ENCODE results near the gene ASMTL.

ASMTL gene

GRCh38 chrX:1422135-1422465, 30.6 kb downstream of the ASMTL start:
- no peak overlapping the region for H3K9ac ChIP-seq (ENCODE audit: low read depth, low read length)
- no peaks in the 10 kb centered on the region for H3K4me1 ChIP-seq (ENCODE audit: insufficient read depth, low read length)
- H3K27ac ChIP-seq (ENCODE audit: low read length), result no peak overlapping the region
- H3K36me3 ChIP-seq (ENCODE audit: insufficient read depth, low read depth, low read length), result peaks cover 78% of the 10 kb centered on the region
- H3K27me3 ChIP-seq (ENCODE audit: insufficient read depth, low read length), result no peaks in the 10 kb centered on the region
- H3K4me3 ChIP-seq (ENCODE audit: low read length), result no peak overlapping the region
- H3K9me3 ChIP-seq (ENCODE audit: insufficient read depth, low read depth, low read length), result peaks cover 10% of the 10 kb centered on the region

- Histone ChIP-seq H3K27me3 (ENCODE audit: insufficient read depth, low read length) (no peaks in the 10 kb centered on the region), H3K4me3 (ENCODE audit: low read length) (no peak overlapping the region), H3K27ac (ENCODE audit: low read length) (no peak overlapping the region), H3K4me1 (ENCODE audit: insufficient read depth, low read length) (no peaks in the 10 kb centered on the region), H3K9me3 (ENCODE audit: insufficient read depth, low read depth, low read length) (peaks cover 10% of the 10 kb centered on the region), H3K9ac (ENCODE audit: low read depth, low read length) (no peak overlapping the region), H3K36me3 (ENCODE audit: insufficient read depth, low read depth, low read length) (peaks cover 78% of the 10 kb centered on the region)
Observed at GRCh38 chrX:1421433-1422134, 31.1 kb downstream of the ASMTL start.

GRCh38 chrX:1420371-1420770, 32.3 kb downstream of the ASMTL start:
- Histone ChIP-seq H3K4me1 (ENCODE audit: insufficient read depth, low read length) (no peaks in the 10 kb centered on the region), H3K9ac (ENCODE audit: low read depth, low read length) (no peak overlapping the region), H3K36me3 (ENCODE audit: insufficient read depth, low read depth, low read length) (peaks cover 78% of the 10 kb centered on the region), H3K9me3 (ENCODE audit: insufficient read depth, low read depth, low read length) (peaks cover 10% of the 10 kb centered on the region), H3K27ac (ENCODE audit: low read length) (no peak overlapping the region), H3K4me3 (ENCODE audit: low read length) (no peak overlapping the region), H3K27me3 (ENCODE audit: insufficient read depth, low read length) (no peaks in the 10 kb centered on the region)

GRCh38 chrX:1419545-1420355, 33.0 kb downstream of the ASMTL start:
- no peak overlapping the region for H3K27ac ChIP-seq (ENCODE audit: low read length)
- no peaks in the 10 kb centered on the region for H3K27me3 ChIP-seq (ENCODE audit: insufficient read depth, low read length)
- H3K36me3 ChIP-seq (ENCODE audit: insufficient read depth, low read depth, low read length), result peaks cover 72% of the 10 kb centered on the region
- no peaks in the 10 kb centered on the region for H3K4me1 ChIP-seq (ENCODE audit: insufficient read depth, low read length)
- H3K4me3 ChIP-seq (ENCODE audit: low read length), result no peak overlapping the region
- H3K9me3 ChIP-seq (ENCODE audit: insufficient read depth, low read depth, low read length), result peaks cover 10% of the 10 kb centered on the region
- no peak overlapping the region for H3K9ac ChIP-seq (ENCODE audit: low read depth, low read length)

DNA sequence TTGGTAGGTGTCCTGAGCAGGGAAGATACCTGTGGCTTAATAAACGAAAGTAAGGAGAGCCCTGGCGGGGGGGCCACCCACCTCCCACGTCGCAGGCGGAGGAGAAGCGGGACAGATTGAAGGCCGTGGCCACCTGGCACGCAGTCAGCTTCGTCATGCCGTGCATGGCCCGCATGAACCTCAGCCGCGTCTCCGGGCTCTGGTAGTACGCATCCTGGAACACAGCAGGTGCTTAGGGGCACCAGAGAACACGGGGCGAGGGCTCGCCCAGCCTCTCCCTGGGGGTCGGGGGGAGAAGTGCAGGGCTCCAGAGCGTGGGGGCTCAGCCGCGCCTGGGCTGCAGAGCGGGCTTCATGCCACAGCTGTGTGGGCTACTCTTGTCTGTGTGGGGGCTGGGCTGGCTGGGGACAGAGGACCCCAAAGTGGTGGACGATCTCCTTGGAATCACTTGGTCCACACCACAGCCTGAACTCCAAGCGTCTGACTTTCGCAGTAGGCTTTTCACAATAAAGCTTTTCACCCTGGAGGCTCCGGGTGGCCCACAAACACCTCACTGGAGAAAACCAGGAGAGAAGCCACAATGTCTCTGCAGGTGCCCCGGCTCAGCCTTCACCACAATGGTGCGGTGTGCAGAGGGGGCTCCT, 33.7 kb downstream of the ASMTL start:
- H3K4me3 ChIP-seq (ENCODE audit: low read length), result no peak overlapping the region
- peaks cover 74% of the 10 kb centered on the region for H3K36me3 ChIP-seq (ENCODE audit: insufficient read depth, low read depth, low read length)
- H3K4me1 ChIP-seq (ENCODE audit: insufficient read depth, low read length), result no peaks in the 10 kb centered on the region
- no peaks in the 10 kb centered on the region for H3K27me3 ChIP-seq (ENCODE audit: insufficient read depth, low read length)
- H3K9ac ChIP-seq (ENCODE audit: low read depth, low read length), result no peak overlapping the region
- peaks cover 10% of the 10 kb centered on the region for H3K9me3 ChIP-seq (ENCODE audit: insufficient read depth, low read depth, low read length)
- no peak overlapping the region for H3K27ac ChIP-seq (ENCODE audit: low read length)

GRCh38 chrX:1417921-1418771, 34.6 kb downstream of the ASMTL start:
- Histone ChIP-seq H3K27ac (ENCODE audit: low read length) (no peak overlapping the region), H3K27me3 (ENCODE audit: insufficient read depth, low read length) (no peaks in the 10 kb centered on the region), H3K9me3 (ENCODE audit: insufficient read depth, low read depth, low read length) (peaks cover 10% of the 10 kb centered on the region), H3K4me1 (ENCODE audit: insufficient read depth, low read length) (no peaks in the 10 kb centered on the region), H3K4me3 (ENCODE audit: low read length) (no peak overlapping the region), H3K36me3 (ENCODE audit: insufficient read depth, low read depth, low read length) (peaks cover 76% of the 10 kb centered on the region), H3K9ac (ENCODE audit: low read depth, low read length) (no peak overlapping the region)

- Histone ChIP-seq H3K9me3 (ENCODE audit: insufficient read depth, low read depth, low read length) (peaks cover 4% of the 10 kb centered on the region; the same call in 1 of the 2 replicates), H3K9ac (ENCODE audit: low read depth, low read length) (no peak overlapping the region), H3K36me3 (ENCODE audit: insufficient read depth, low read depth, low read length) (peaks cover 75% of the 10 kb centered on the region)
Observed at GRCh38 chrX:1416965-1417760, 35.5 kb downstream of the ASMTL start.

GRCh38 chrX:1416327-1416784, 36.4 kb downstream of the ASMTL start:
- peaks cover 69% of the 10 kb centered on the region for H3K36me3 ChIP-seq (ENCODE audit: insufficient read depth, low read depth, low read length)
- H3K4me1 ChIP-seq (ENCODE audit: insufficient read depth, low read length), result no peaks in the 10 kb centered on the region
- no peaks in the 10 kb centered on the region for H3K27me3 ChIP-seq (ENCODE audit: insufficient read depth, low read length)
- no peak overlapping the region for H3K9ac ChIP-seq (ENCODE audit: low read depth, low read length)
- H3K4me3 ChIP-seq (ENCODE audit: low read length), result no peak overlapping the region
- H3K9me3 ChIP-seq (ENCODE audit: insufficient read depth, low read depth, low read length), result no peaks in the 10 kb centered on the region
- no peak overlapping the region for H3K27ac ChIP-seq (ENCODE audit: low read length)

More at GRCh38 chrX:1416965-1417760, 35.5 kb downstream of the ASMTL start:
- H3K27me3 ChIP-seq (ENCODE audit: insufficient read depth, low read length), result no peaks in the 10 kb centered on the region
- H3K4me1 ChIP-seq (ENCODE audit: insufficient read depth, low read length), result no peaks in the 10 kb centered on the region
- H3K4me3 ChIP-seq (ENCODE audit: low read length), result no peak overlapping the region
- H3K27ac ChIP-seq (ENCODE audit: low read length), result no peak overlapping the region

- Histone ChIP-seq H3K9me3 (ENCODE audit: insufficient read depth, low read depth, low read length) (no peaks in the 10 kb centered on the region), H3K4me3 (ENCODE audit: low read length) (no peak overlapping the region), H3K27ac (ENCODE audit: low read length) (no peak overlapping the region), H3K9ac (ENCODE audit: low read depth, low read length) (no peak overlapping the region), H3K4me1 (ENCODE audit: insufficient read depth, low read length) (no peaks in the 10 kb centered on the region), H3K27me3 (ENCODE audit: insufficient read depth, low read length) (no peaks in the 10 kb centered on the region), H3K36me3 (ENCODE audit: insufficient read depth, low read depth, low read length) (peaks cover 55% of the 10 kb centered on the region)
Observed at GRCh38 chrX:1412551-1413161, 40.1 kb downstream of the ASMTL start.

DNA sequence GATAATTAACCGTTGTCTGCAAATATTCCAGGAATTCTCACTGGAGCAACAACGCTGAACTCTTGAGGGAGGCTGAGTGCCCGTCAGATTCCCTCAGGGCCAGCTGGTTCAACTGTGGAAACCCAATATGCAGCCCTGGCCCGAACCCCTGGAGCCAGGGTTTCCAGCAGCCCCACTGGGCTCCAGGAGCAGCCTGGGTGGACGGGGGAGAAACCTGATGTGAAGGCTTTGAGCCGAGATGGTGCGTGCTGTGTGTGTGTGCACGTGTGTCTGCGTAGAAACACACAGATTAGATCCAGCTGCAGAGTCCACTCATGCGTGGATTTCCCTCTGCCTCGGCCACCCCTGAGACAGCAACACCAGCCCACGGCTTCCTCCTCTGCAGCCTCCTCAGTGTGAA, 41.4 kb downstream of the ASMTL start:
- Histone ChIP-seq H3K9ac (ENCODE audit: low read depth, low read length) (no peak overlapping the region), H3K9me3 (ENCODE audit: insufficient read depth, low read depth, low read length) (no peaks in the 10 kb centered on the region), H3K36me3 (ENCODE audit: insufficient read depth, low read depth, low read length) (peaks cover 55% of the 10 kb centered on the region), H3K4me1 (ENCODE audit: insufficient read depth, low read length) (no peaks in the 10 kb centered on the region), H3K27ac (ENCODE audit: low read length) (no peak overlapping the region), H3K4me3 (ENCODE audit: low read length) (no peak overlapping the region), H3K27me3 (ENCODE audit: insufficient read depth, low read length) (no peaks in the 10 kb centered on the region)

Data from iPS-20b (cell line).